ENCODE results near the gene VAC14.

The VAC14 gene

DNA sequence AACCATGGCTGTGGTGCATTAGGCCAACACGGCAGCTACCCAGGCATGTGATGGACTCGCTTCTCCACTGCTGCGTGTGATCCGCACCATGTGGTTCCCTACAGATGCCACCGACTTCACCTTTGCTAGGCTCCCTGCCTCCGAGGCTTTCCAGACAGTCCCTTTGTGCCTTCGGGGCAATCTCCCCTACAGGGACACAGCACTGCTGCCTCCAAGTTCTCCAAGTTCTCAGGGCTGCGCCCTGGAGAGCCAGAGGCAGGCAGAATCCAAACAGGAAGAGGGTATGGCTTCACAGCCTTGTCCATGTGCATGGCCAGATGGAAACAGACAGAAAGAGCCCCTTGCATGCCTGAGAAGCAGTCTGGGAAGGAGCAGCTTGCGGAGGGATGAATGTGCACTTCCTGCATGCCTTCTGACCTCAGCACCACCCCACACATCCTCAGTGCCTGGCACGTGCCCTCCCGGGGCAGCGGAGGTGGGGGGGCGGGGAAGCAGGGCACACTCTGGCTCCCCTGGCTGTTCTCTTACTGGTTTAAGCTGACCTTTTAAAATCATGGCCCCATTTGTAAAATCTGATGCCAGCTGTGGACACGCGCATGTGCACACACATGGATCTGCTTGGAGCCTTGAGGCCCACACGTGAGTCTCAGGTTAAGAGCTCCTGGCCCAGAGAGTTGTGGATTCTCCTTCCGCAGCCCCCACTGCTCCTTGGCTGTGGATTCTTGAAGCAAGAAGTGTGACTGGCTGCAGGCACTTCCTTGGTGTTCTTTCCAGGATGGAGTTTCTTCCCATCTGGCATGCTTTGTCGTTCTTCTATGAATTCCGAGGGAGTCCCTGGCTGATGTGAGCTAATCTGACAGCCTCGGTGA lies 59.8 kb downstream of the VAC14 start:
- DNase-seq = peak; percentile 39 to 47

DNA sequence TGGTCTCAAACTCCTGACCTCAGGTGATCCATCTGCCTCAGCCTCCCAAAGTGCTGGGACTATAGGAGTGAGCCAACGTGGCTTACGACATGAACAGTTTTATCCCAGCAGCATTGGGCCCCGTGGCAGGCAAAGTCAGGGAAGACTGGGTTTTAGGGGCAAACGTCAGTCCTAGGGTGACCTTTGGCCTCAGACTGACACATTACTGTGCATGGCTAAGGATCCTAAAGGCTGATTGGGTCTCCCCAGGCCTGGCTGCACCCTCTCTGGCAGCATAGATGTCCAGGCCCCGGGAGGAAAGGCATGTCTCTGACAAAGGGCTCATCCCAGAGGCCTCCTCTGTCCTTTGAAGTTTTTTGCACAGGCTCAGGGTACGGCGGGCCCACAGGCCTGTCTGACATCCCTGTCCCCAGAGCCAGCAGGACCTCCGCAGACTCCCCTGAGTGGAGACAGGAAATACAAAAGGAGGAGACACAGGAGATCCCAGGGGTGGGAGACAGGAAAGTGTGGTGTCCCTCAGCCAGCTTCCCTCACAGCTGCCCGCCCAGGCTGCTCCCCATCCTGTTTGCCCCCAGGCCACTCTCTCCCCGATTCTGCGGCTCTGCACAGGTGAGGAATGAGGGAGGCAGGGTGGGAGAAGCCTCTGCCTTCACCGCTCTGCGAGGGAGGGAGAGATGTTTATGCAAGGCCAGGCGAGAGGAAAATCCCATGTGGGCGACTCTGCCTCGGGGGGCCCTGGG lies 60.6 kb downstream of the VAC14 start:
- no peak for DNase-seq

- DNase-seq = no peak
These were observed 61.6 kb downstream of the VAC14 start for GRCh38 chr16:70739389-70739788.

DNA sequence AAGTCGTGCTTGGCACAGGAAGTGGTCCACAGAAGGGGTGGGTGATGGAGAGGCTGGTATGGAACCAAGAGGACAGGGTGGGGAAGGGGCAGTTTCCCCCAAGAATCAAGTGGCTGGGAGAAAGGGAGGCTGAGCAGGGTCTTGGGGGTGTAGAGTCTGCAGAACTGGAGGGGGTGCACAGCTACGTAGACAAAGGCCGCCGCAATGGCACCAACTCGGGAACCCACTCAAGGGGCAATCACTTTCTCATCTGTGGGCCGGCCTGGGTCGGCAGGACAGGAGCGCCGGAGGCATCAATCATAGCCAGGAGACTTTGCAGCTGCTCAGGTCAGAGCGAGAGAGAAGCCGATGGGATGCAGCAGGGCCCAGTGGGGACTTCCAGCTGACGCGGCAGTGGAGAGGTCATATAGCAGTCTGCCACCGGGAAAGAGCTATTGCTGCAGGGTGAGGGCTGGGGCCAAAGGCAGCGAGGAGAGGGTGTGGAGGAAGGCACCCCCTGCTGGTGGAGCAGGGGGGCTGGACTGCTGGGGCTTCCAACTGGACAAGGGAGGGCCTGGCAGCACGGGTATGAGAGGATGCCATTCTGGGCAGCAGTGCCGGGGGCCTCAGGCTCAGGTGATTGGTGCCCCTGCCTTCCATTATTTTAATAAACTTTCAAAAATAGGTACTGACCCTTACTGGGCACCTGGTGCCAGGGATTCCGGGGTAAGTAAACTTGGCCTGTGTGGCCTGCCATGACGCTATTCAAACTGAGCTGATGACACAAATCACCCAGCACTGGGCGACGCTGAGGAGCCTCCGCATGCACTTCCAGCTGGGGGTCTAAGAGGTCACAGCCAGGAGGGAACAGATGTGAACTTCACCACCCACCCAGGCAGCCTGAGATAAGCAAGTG lies 62.6 kb downstream of the VAC14 start:
- DNase-seq = peak; percentile 54 to 66

GRCh38 chr16:70737377-70738082 lies 63.4 kb downstream of the VAC14 start:
- DNase-seq = peak; percentile 88 to 89

DNA sequence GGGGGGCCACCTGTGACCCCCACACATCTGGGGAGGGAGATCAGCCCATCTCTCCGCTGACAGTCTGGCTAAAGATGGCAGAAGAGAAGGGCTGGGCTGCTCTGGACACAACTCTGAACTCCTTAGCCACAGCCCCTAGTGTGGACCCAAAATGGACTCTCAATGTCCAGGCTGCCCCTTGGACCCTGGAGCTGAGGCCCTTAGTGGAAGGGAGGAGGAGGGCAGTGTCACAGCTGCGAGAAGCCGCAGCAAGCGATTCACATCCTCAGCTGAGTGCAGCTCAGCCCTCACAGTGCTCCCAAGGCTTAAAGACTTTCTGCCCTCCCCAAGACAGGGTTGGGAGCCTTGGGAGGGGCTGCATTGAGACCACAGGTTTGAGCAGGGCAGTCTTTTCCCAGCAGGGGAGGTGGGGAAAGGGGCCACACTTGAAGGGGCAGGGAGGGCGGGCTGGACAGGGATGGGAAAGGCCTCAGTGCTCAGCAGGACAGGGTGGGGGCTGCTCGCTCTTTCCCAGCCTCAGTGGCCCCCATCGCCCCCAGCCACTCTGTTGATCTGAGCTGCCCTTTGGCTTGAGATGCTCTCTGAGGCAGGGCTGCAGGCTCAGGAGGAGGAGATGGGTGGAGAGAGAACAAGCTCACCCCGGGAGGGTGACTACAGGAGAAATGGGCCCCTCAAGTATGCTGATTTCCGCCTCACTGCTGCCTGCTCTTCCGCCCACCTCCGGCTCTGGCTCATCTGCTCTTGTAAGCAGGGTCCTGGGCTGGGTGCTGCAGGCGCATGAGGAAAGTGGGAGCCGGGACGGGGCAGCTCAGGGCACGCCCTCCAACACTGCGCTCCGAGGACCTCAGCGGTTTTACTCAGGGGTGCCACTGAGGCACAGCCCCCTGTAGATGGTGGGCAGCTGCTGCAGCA lies 64.2 kb downstream of the VAC14 start:
- DNase-seq = peak; percentile 55 to 58

GRCh38 chr16:70735141-70735979 lies 65.6 kb downstream of the VAC14 start:
- DNase-seq = no peak

DNA sequence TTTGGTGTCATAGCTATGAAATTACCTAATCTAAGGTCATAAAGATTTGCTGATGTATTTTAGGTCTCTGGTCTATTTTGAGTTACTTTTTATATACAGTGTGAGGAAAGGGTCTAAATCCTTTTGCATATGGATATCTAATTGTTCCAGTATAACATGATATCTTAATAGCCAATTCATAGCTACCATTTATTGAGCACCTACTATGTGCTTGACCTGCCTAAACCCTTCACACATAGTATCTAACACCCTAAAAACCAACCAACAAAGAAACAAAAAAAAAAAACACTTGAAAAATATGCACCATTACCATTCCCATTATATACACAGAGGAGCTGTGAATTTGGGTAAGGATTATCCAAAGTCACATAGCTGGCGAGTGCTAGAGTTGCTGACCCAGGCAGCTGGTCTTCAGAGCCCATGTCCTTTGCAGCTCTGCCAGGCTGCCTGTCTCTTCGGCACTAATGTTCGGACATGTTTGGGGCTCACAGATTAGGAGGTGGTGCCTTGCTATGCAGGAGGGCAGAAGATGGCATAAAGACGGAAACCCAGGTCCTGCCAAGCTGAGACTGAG lies 66.3 kb downstream of the VAC14 start:
- DNase-seq = no peak

GRCh38 chr16:70730944-70731343 lies 70.0 kb downstream of the VAC14 start:
- no peak for DNase-seq

DNA sequence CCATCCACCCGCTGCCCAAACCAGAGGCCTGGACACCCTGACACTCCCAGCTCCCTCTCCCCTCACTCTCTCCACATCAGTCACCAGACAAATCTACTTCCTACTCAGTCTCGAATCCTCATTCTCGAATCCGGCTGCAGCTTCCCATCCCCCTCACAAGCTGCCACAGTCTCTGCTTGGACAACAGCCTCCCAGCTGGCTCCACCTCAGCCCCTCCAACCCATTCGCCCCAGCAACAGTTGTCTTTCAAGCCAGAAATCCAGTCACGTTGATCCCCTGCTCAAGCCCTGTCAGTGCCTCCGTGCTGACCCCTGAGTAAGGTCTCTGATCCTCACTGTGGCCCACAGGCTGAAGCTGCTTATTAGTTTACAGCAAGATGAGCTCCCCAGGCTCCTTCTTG lies 70.9 kb downstream of the VAC14 start:
- DNase-seq = no peak

- no peak for DNase-seq
These were observed 71.7 kb downstream of the VAC14 start for GRCh38 chr16:70729292-70729691.

- DNase-seq = no peak
These were observed 72.8 kb downstream of the VAC14 start for GRCh38 chr16:70728150-70728549.

- DNase-seq = no peak
These were observed 74.0 kb downstream of the VAC14 start for GRCh38 chr16:70726892-70727361.

DNA sequence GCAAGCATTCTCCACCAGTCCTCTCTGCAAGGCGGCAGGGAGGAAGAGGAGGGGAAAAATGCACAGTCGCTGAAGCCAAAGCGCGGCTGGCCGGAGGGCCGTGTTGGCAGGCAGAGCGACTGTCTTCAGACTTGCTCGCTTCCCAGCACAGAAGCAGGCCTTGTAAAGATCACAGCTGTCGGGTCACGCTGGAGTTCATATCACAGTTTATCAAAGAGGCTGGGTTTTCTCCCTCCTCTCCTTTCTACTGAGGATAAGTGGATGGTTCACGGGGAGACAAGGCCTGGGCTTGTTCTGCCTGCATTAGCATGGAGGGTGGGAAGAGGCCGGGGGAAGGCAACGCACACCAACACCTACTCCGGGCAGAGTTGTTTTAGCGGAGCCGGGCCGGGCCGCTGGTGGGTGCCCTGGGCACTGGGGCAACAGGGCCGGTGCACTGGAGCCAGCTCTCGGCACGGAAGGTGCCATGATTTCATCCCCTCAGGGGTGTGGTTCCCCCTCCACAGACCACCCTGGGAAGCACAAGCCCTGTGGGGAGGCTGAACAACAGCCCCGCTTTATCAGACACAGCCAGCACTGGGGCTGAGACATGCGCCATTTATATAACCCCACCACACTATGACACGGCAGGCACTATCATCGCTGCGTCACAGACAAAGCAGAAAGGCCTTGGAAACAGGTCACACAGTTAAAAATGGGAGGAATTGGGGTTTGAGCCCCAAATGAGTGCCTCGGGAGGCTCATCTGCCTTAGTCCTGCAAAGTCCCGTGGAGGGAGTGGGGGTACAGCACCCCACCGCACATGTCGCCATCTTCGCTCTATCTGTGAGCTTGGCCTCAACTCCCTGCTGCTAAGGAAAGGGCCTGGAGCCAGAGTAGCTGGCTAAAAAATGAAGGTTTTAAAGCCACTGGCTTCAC lies 74.8 kb downstream of the VAC14 start:
- no peak for DNase-seq

DNA sequence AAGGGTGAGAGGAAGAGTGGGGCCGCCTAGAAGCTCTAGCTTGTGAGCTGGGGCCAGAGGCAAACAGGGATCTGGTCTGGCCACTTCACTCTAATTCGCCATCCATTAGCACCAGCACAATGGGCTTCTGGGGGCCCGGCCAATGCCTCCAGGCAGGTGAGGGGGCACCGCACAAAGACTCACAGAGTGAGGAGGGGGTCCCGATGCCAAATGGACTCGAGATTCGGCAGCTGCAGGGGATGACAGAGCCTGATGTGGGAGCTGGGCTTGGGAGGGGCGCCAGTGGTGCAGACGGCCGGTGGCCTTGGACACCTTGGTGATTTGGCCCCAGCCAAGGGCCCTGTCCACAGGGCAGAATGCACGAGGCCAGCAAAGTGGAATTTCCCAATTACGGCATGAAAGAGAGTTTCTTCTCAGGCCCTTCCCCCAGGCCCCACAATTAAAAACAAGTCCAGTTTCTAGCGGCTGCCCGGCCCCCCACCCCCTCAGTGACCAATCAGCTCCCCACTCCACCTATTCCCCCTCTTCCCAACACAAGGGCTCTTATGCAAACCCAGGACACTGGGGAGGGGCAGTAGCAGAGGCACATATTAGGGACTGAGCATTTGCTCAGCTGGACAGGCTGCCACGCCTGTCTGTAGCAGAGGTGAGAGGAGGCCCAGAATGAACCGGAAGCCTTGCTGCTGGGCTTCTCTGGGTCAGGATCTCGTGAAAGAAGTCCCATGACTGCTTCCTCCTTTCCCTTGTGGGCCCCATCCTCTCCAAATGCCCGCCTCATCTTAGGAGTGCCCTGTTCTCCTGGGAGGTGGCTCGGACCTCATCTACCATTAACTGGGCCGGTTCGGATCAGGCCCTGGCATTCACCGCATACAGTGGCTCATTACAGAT lies 75.7 kb downstream of the VAC14 start:
- DNase-seq = no peak

DNA sequence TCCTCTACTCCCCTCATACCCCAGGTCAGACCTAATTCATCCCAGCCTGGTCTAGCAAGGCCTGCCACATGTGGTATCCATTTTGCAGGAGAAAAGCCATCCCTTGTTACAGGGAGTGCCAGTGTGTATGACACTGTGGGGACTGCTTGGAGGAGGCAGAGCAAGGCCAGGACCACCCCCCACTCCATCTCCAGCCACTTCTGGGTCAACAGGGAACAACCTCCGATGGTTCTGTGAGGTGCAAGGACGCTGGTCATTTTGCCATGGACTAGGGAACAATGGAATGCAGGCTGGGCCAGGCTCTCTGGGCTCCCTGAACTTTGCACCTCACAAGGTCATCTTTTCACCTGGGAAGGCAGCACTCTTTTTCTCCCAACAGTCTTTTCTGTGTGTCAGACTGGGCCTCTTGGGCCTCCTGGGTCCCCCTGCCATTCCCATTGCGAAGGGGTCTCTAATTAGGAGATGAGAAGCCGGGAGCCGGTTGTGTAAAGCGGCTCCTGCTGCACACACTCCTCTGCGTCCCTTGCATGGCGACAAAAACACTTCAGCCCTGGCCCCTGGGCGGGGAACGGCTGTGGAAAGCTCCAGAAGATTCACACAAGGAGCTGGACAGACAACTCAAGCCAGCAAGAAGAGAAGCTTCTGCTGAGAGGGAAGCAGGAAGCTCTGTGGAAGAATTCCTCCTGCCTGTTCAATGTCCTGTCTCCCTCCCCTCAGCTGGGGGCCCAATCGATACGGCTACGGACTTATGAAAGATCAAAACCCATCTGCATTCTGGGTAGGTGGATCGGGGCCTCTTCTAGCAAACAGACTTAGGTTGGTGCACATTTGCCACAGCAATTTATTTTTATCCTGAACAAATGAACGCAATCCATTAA lies 76.6 kb downstream of the VAC14 start:
- no peak for DNase-seq

DNA sequence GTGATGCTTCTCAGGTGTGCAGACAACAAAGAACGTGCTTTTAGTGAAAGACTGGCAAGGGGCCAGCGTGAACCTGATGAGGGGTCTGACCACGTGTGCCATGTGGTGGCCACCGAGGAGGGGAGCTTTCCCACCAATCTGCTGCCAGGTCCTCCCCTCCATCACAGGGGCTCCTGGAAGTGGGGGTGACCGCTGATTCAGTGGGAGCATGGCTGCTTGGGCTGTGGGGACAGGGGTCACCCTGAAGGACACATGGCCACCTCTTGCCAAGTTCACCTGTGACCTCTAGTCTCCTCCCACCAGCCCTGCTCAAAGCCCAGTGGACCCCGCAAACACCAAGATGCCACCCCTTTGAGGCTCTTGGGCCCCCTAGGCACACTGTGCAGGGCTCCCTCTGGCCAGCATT lies 77.2 kb downstream of the VAC14 start:
- DNase-seq = no peak
